ENCODE data around the gene MACO1. TPM values are rescaled to one million over a fixed set of nuclear protein-coding genes. Genes with fewer than 3 reads are reported as not detected.

MACO1 gene
- total and polyA plus RNA-seq, 2 of the 13 experiments (the other 11 are each of a cell fraction or from before 2014, with no cell fraction given) = 9.7 to 17.0 TPM

GRCh38 chr1:25458541-25459298 is 28.0 kb downstream of the MACO1 start (continued):
- TF ChIP-seq CENPX (CRISPR knock-in tag; IDR thresholded peaks at IDR 0.05) (no peak), ZNF382 (CRISPR knock-in tag; IDR thresholded peaks at IDR 0.05; ENCODE audit: borderline replicate concordance) (no peak), TBL1XR1 (IDR thresholded peaks at IDR 0.05; ENCODE audit: borderline replicate concordance, low read length, partially characterized antibody) (no peak), ZSCAN31 (CRISPR knock-in tag; IDR thresholded peaks at IDR 0.05; ENCODE audit: low read depth) (no peak), ZBTB25 (CRISPR knock-in tag; IDR thresholded peaks at IDR 0.05) (no peak), FOXK2 (IDR thresholded peaks at IDR 0.05) (peak; percentile 83; the same call in 1 of the 2 replicates), MBD4 (IDR thresholded peaks at IDR 0.05; ENCODE audit: borderline replicate concordance, low read length) (no peak), RBFOX2 (IDR thresholded peaks at IDR 0.05; ENCODE audit: low read depth, low read length) (no peak), PHF20 (CRISPR knock-in tag; IDR thresholded peaks at IDR 0.05) (no peak), KDM1A (CRISPR knock-in tag; IDR thresholded peaks at IDR 0.05) (no peak), ZNF468 (CRISPR knock-in tag; IDR thresholded peaks at IDR 0.05) (no peak), WIZ (CRISPR knock-in tag; IDR thresholded peaks at IDR 0.05) (no peak), ZNF253 (CRISPR knock-in tag; IDR thresholded peaks at IDR 0.05; ENCODE audit: borderline replicate concordance) (no peak), REL (CRISPR knock-in tag; conservative IDR thresholded peaks at IDR 0.05) (no peak), HDAC6 (IDR thresholded peaks at IDR 0.05; ENCODE audit: low read depth, low read length) (no peak), ZNF383 (CRISPR knock-in tag; IDR thresholded peaks at IDR 0.05; ENCODE audit: borderline replicate concordance) (no peak), SOX13 (IDR thresholded peaks at IDR 0.05) (no peak), SOX13 (CRISPR knock-in tag; conservative IDR thresholded peaks at IDR 0.05 in 1 of 2, IDR thresholded peaks at IDR 0.05 in 1 of 2) (peak in 1 of 2 experiments; percentile 64; a peak in 2 of 4 replicates)
- TF ChIP-seq, protein P1, sequence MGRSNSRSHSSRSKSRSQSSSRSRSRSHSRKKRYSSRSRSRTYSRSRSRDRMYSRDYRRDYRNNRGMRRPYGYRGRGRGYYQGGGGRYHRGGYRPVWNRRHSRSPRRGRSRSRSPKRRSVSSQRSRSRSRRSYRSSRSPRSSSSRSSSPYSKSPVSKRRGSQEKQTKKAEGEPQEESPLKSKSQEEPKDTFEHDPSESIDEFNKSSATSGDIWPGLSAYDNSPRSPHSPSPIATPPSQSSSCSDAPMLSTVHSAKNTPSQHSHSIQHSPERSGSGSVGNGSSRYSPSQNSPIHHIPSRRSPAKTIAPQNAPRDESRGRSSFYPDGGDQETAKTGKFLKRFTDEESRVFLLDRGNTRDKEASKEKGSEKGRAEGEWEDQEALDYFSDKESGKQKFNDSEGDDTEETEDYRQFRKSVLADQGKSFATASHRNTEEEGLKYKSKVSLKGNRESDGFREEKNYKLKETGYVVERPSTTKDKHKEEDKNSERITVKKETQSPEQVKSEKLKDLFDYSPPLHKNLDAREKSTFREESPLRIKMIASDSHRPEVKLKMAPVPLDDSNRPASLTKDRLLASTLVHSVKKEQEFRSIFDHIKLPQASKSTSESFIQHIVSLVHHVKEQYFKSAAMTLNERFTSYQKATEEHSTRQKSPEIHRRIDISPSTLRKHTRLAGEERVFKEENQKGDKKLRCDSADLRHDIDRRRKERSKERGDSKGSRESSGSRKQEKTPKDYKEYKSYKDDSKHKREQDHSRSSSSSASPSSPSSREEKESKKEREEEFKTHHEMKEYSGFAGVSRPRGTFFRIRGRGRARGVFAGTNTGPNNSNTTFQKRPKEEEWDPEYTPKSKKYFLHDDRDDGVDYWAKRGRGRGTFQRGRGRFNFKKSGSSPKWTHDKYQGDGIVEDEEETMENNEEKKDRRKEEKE (IDR thresholded peaks at IDR 0.05) = no peak
- TF ChIP-seq, protein P2, sequence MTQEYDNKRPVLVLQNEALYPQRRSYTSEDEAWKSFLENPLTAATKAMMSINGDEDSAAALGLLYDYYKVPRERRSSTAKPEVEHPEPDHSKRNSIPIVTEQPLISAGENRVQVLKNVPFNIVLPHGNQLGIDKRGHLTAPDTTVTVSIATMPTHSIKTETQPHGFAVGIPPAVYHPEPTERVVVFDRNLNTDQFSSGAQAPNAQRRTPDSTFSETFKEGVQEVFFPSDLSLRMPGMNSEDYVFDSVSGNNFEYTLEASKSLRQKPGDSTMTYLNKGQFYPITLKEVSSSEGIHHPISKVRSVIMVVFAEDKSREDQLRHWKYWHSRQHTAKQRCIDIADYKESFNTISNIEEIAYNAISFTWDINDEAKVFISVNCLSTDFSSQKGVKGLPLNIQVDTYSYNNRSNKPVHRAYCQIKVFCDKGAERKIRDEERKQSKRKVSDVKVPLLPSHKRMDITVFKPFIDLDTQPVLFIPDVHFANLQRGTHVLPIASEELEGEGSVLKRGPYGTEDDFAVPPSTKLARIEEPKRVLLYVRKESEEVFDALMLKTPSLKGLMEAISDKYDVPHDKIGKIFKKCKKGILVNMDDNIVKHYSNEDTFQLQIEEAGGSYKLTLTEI (CRISPR knock-in tag; conservative IDR thresholded peaks at IDR 0.05) = no peak
- TF ChIP-seq, protein P3, sequence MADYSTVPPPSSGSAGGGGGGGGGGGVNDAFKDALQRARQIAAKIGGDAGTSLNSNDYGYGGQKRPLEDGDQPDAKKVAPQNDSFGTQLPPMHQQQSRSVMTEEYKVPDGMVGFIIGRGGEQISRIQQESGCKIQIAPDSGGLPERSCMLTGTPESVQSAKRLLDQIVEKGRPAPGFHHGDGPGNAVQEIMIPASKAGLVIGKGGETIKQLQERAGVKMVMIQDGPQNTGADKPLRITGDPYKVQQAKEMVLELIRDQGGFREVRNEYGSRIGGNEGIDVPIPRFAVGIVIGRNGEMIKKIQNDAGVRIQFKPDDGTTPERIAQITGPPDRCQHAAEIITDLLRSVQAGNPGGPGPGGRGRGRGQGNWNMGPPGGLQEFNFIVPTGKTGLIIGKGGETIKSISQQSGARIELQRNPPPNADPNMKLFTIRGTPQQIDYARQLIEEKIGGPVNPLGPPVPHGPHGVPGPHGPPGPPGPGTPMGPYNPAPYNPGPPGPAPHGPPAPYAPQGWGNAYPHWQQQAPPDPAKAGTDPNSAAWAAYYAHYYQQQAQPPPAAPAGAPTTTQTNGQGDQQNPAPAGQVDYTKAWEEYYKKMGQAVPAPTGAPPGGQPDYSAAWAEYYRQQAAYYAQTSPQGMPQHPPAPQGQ (CRISPR knock-in tag; IDR thresholded peaks at IDR 0.05; ENCODE audit: borderline replicate concordance) = no peak

Data from HepG2 (cell line).